ENCODE results near the gene HES6.

Gene HES6

GRCh38 chr2:238202326-238203093, 37.3 kb downstream of the HES6 start:
- DNase-seq (ENCODE audit: low read depth in 1 of 2, low spot score in 1 of 2) = no peak

- no peak for DNase-seq (ENCODE audit: low read depth in 1 of 2, low spot score in 1 of 2)
Observed at GRCh38 chr2:238190445-238190844, 49.4 kb downstream of the HES6 start.

Measured in activated CD4-positive, alpha-beta T cell treated with anti-CD3 and anti-CD28 coated beads, Interleukin-2, amount 50 U/mL, for 24 hours (primary cell).